Measurements from ENCODE around the gene RPLP2. TPM values are rescaled to one million over a fixed set of nuclear protein-coding genes. Genes with fewer than 3 reads are reported as not detected.

The RPLP2 gene
- total and polyA plus RNA-seq, 2 donors (not counting 1 experiment from before 2014, with no cell fraction given): 525 to 3,947 TPM

GRCh38 chr11:833849-834311, 24.1 kb downstream of the RPLP2 start:
- Mint-ChIP-seq H3K4me1 (peaks cover 34% of the 10 kb centered on the region), H3K4me3 (peak overlapping the region; percentile 71), H3K9me3 (ENCODE audit: insufficient read depth) (no peaks in the 10 kb centered on the region), H3K27ac (no peak overlapping the region), H3K27me3 (peaks cover 7% of the 10 kb centered on the region)
- peaks cover 0 to 8% of the 10 kb centered on the region in 2 experiments for H3K36me3 ChIP-seq (replicated peaks in 1 of 2; ENCODE audit: control extremely low read depth in 1 of 2, control insufficient read depth in 1 of 2, extremely low read depth in 1 of 2, insufficient read depth in 2 of 2, low read length in 1 of 2)
- CTCF ChIA-PET: interaction anchor here (0.9 to 2.1 kb wide), 2 partner anchors 10 to 13 kb away, joined by 3 to 6 read pairs; partner anchors contain the start of gene TSPAN4
- no peak for ATAC-seq (ENCODE audit: low read depth)
- H2AFZ ChIP-seq (ENCODE audit: insufficient read depth, low read depth, low read length, poor library complexity, severe bottlenecking): no peak overlapping the region
- peaks cover 0 to 49% (median 15%) of the 10 kb centered on the region in 4 experiments for H3K27me3 ChIP-seq (replicated peaks in 1 of 4; ENCODE audit: control extremely low read depth in 1 of 4, control insufficient read depth in 3 of 4, insufficient read depth in 4 of 4, low read length in 3 of 4)
- intact Hi-C loops (cut with micrococcal nuclease): loop anchor here (1.0 kb wide), 1 partner anchor 8 kb away; the partner anchor contains the start of genes POLR2L and TSPAN4
- WGBS (ENCODE audit: insufficient coverage): 87% methylated on average over 3 of the region's 9 CpGs
- peaks cover 44 to 51% of the 10 kb centered on the region in 2 donors for H3K4me1 ChIP-seq (ENCODE audit: control insufficient read depth in 2 of 2, insufficient read depth in 2 of 2, low read length in 2 of 2)
- TF ChIP-seq EZH2 (IDR thresholded peaks at IDR 0.05; ENCODE audit: borderline replicate concordance, insufficient read depth, low read depth, low read length, poor library complexity, severe bottlenecking) (no peak), CTCF (IDR thresholded peaks at IDR 0.05) (no peak)
- H3K4me3 ChIP-seq (ENCODE audit: control extremely low read depth in 1 of 5, extremely low read depth in 1 of 5, insufficient read depth in 1 of 5, low read depth in 2 of 5, low read length in 4 of 5): peak overlapping the region in 1 of 5 experiments; percentile 49
- no peaks in the 10 kb centered on the region for H3K79me2 ChIP-seq (ENCODE audit: control insufficient read depth, insufficient read depth, low read length)
- DNase-seq: no peak
- POLR2A ChIA-PET: interaction anchor here (2.0 kb wide), 1 partner anchor 14 kb away, joined by 8 read pairs; the partner anchor contains the start of gene PNPLA2
- no peak overlapping the region for H3K27ac ChIP-seq (ENCODE audit: low read length in 2 of 2)
- H3K4me2 ChIP-seq (replicated peaks; ENCODE audit: low read depth, low read length, poor library complexity, severe bottlenecking): peak overlapping the region; percentile 88
- H4K20me1 ChIP-seq (ENCODE audit: control insufficient read depth, insufficient read depth, low read length, poor library complexity, severe bottlenecking): peaks cover 54% of the 10 kb centered on the region
- peaks cover 0 to 9% (median 0%) of the 10 kb centered on the region in 3 donors for H3K9me3 ChIP-seq (ENCODE audit: control extremely low read depth in 1 of 3, control insufficient read depth in 2 of 3, insufficient read depth in 1 of 3, low read length in 2 of 3)
- no peak overlapping the region for H3K9ac ChIP-seq (ENCODE audit: low read length)
